Stomach (tissue), 4 donors: ENCODE data around the gene MYPN.

Experiments
- POLR2A ChIP-seq, 4 donors: fragments of 450-650 bp; IDR thresholded peaks; one replicate each; pipeline ENCODE4 v1.6.1; 2016; ENCODE audit warnings: antibody characterized with exemption in 4 of 4, control low read depth in 2 of 4, mild to moderate bottlenecking in 1 of 4, moderate library complexity in 1 of 4
- TF ChIP-seq, protein P1 (sequence below), 7 experiments: fragments of 450-650 bp in 4 of 7; fragments of 200-600 bp in 3 of 7; sonication (generic) in 3 of 7; IDR thresholded peaks; one replicate each; pipeline ENCODE4 v1.5.1; 2016 to 2019; ENCODE audit warnings: antibody characterized with exemption in 7 of 7, control low read depth in 2 of 7, mild to moderate bottlenecking in 1 of 7

DNA sequence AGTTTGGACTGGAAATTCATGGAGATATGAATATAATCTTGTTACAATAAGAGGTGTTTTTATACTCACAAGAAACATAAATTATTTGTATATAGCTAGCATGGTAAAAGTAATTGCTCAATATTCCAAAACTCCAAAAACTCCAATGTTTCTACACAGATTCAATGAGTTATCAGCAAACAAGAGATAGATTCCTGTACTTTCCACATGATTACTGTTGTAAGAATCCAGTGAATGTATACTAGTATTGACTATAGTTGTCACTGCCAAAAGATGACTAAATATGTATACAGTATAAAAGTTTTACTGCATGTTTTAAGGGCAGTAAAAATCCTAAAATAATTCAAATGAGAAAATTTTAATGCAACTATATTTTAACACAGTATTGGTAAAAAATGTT is 111.9 kb downstream of the MYPN start:
- TF ChIP-seq, protein P1, sequence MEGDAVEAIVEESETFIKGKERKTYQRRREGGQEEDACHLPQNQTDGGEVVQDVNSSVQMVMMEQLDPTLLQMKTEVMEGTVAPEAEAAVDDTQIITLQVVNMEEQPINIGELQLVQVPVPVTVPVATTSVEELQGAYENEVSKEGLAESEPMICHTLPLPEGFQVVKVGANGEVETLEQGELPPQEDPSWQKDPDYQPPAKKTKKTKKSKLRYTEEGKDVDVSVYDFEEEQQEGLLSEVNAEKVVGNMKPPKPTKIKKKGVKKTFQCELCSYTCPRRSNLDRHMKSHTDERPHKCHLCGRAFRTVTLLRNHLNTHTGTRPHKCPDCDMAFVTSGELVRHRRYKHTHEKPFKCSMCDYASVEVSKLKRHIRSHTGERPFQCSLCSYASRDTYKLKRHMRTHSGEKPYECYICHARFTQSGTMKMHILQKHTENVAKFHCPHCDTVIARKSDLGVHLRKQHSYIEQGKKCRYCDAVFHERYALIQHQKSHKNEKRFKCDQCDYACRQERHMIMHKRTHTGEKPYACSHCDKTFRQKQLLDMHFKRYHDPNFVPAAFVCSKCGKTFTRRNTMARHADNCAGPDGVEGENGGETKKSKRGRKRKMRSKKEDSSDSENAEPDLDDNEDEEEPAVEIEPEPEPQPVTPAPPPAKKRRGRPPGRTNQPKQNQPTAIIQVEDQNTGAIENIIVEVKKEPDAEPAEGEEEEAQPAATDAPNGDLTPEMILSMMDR (IDR thresholded peaks at IDR 0.05), result no peak
- TF ChIP-seq POLR2A (IDR thresholded peaks at IDR 0.05), result no peak
